Measurements from ENCODE around the gene RNF212B. TPM values are rescaled to one million over a fixed set of nuclear protein-coding genes. Genes with fewer than 3 reads are reported as not detected.

Gene RNF212B
- total and polyA plus RNA-seq, 4 donors = 0.06 to 0.51 (median 0.17) TPM; not detected in 1

GRCh38 chr14:23316300-23316699, 78.6 kb downstream of the RNF212B start:
- Histone ChIP-seq H3K4me1 (ENCODE audit: control insufficient read depth in 4 of 4, insufficient read depth in 4 of 4, low read length in 3 of 4) (peaks cover 0 to 9% (median 6%) of the 10 kb centered on the region in 4 donors), H3K9me3 (ENCODE audit: control insufficient read depth in 4 of 4, low read length in 3 of 4) (no peaks in the 10 kb centered on the region), H3K9ac (ENCODE audit: low read depth in 1 of 2, low read length in 2 of 2) (no peak overlapping the region), H3K27ac (ENCODE audit: low read depth in 1 of 2, low read length in 2 of 2) (no peak overlapping the region), H3K36me3 (ENCODE audit: control insufficient read depth in 4 of 4, insufficient read depth in 3 of 4, low read depth in 1 of 4, low read length in 3 of 4) (no peaks in the 10 kb centered on the region), H3K27me3 (ENCODE audit: control insufficient read depth in 4 of 4, insufficient read depth in 4 of 4, low read length in 3 of 4) (no peaks in the 10 kb centered on the region), H3K4me3 (ENCODE audit: low read depth in 1 of 3, low read length in 3 of 3) (no peak overlapping the region)
- no peak for DNase-seq (ENCODE audit: low spot score)
- no peak for TF ChIP-seq JUND (IDR thresholded peaks at IDR 0.05)
- TF ChIP-seq CTCF (IDR thresholded peaks at IDR 0.05; ENCODE audit: low read depth, low read length, missing input control) = no peak
- TF ChIP-seq RXRA (IDR thresholded peaks at IDR 0.05) = no peak
- TF ChIP-seq HNF4G (IDR thresholded peaks at IDR 0.05) = no peak
- no peak for TF ChIP-seq FOXA1 (IDR thresholded peaks at IDR 0.05)
- TF ChIP-seq HNF4A (conservative IDR thresholded peaks at IDR 0.05) = no peak
- WGBS = 91% methylated on average over 5 of the region's 5 CpGs

- H3K27ac ChIP-seq (ENCODE audit: low read depth in 1 of 2, low read length in 2 of 2) = peak overlapping the region; percentile 95 to 97
- TF ChIP-seq FOXA2 (IDR thresholded peaks at IDR 0.05) (no peak), TAF1 (conservative IDR thresholded peaks at IDR 0.05) (no peak), FOXA1 (IDR thresholded peaks at IDR 0.05) (no peak), HNF4A (conservative IDR thresholded peaks at IDR 0.05) (no peak), REST (IDR thresholded peaks at IDR 0.05) (no peak), CTCF (IDR thresholded peaks at IDR 0.05; ENCODE audit: low read depth, low read length, missing input control) (no peak)
- 93% methylated on average over 17 of the region's 17 CpGs for WGBS
Measured at GRCh38 chr14:23319746-23320583, 82.2 kb downstream of the RNF212B start.

More at GRCh38 chr14:23319746-23320583, 82.2 kb downstream of the RNF212B start:
- peaks cover 6 to 22% (median 12%) of the 10 kb centered on the region in 4 donors for H3K4me1 ChIP-seq (ENCODE audit: control insufficient read depth in 4 of 4, insufficient read depth in 4 of 4, low read length in 3 of 4)
- DNase-seq (ENCODE audit: low spot score) = no peak
- no peaks in the 10 kb centered on the region for H3K9me3 ChIP-seq (ENCODE audit: control insufficient read depth in 4 of 4, low read length in 3 of 4)
- peaks cover 7 to 20% (median 19%) of the 10 kb centered on the region in 4 donors for H3K36me3 ChIP-seq (ENCODE audit: control insufficient read depth in 4 of 4, insufficient read depth in 3 of 4, low read depth in 1 of 4, low read length in 3 of 4)
- H3K27me3 ChIP-seq (ENCODE audit: control insufficient read depth in 4 of 4, insufficient read depth in 4 of 4, low read length in 3 of 4) = no peaks in the 10 kb centered on the region
- peak overlapping the region; percentile 40 to 86 (median 66) for H3K4me3 ChIP-seq (ENCODE audit: low read depth in 1 of 3, low read length in 3 of 3)
- H3K9ac ChIP-seq (ENCODE audit: low read depth in 1 of 2, low read length in 2 of 2) = peak overlapping the region; percentile 53 to 79
